Epithelial cell of esophagus (primary cell): ENCODE data around the gene FSCB.

Source experiments
- DNase-seq: peaks from one replicate; pipeline ENCODE4 v3.0.0; 2010; ENCODE audit warnings: low read depth
- H3K4me3 ChIP-seq: 2 replicates; pipeline ENCODE4 v1.5.1; 2011; ENCODE audit warnings: mild to moderate bottlenecking, low read length, control low read depth
- CTCF ChIP-seq: IDR thresholded peaks from 2 replicates; pipeline ENCODE4 v1.5.1; 2011; ENCODE audit warnings: low read depth, mild to moderate bottlenecking, low read length, control low read depth, inconsistent platforms; ENCODE audit not compliant: insufficient read depth; ENCODE audit errors: missing control alignments

Gene FSCB

GRCh38 chr14:44508834-44509233 is 1.8 kb upstream of the FSCB start:
- H3K4me3 ChIP-seq: no peak overlapping the region
- DNase-seq: no peak
- TF ChIP-seq CTCF: no peak

- H3K4me3 ChIP-seq: no peak overlapping the region
- no peak for TF ChIP-seq CTCF
- no peak for DNase-seq
These were observed 1.5 kb downstream of the FSCB start for GRCh38 chr14:44505588-44505987.

GRCh38 chr14:44497148-44497547 is 9.9 kb downstream of the FSCB start:
- no peak overlapping the region for H3K4me3 ChIP-seq
- TF ChIP-seq CTCF: no peak
- DNase-seq: no peak

GRCh38 chr14:44494137-44494536 is 12.9 kb downstream of the FSCB start:
- no peak for DNase-seq
- no peak overlapping the region for H3K4me3 ChIP-seq
- TF ChIP-seq CTCF: no peak

GRCh38 chr14:44490966-44491365 is 16.1 kb downstream of the FSCB start:
- no peak for DNase-seq
- no peak overlapping the region for H3K4me3 ChIP-seq
- TF ChIP-seq CTCF: no peak

GRCh38 chr14:44477953-44478352 is 29.1 kb downstream of the FSCB start:
- DNase-seq: no peak
- no peak for TF ChIP-seq CTCF
- H3K4me3 ChIP-seq: no peak overlapping the region

- DNase-seq: no peak
- no peak overlapping the region for H3K4me3 ChIP-seq
- TF ChIP-seq CTCF: no peak
These were observed 38.3 kb downstream of the FSCB start for GRCh38 chr14:44468771-44469170.
